Aorta (tissue), 5 donors: ENCODE results near the gene MYH14. TPM values are rescaled to one million over a fixed set of nuclear protein-coding genes. Genes with fewer than 3 reads are reported as not detected.

Experiments
- ATAC-seq: fragments of 200-7000 bp; cut with Tn5 transposase; one replicate; pipeline ENCODE4 v1.9.1; 2022; ENCODE audit warnings: moderate library complexity; ENCODE audit not compliant: low FRiP score
- DNase-seq, 2 donors: peaks; one replicate each; pipeline ENCODE4 v3.0.0-alpha.2; 2020
- H3K27ac ChIP-seq, 2 donors: one replicate each; pipeline ENCODE4 v1.5.1; 2013; ENCODE audit warnings: low read length in 2 of 2, mild to moderate bottlenecking in 2 of 2, moderate library complexity in 2 of 2, control low read depth in 1 of 2, inconsistent platforms in 1 of 2, low read depth in 1 of 2
- H3K27me3 ChIP-seq, 2 donors: one replicate each; pipeline ENCODE4 v1.6.1; 2013; ENCODE audit warnings: control low read depth in 1 of 2, low read length in 1 of 2, mild to moderate bottlenecking in 1 of 2, moderate library complexity in 1 of 2; ENCODE audit not compliant: insufficient read depth in 2 of 2, control insufficient read depth in 1 of 2
- H3K36me3 ChIP-seq, 2 donors: one replicate each; pipeline ENCODE4 v1.6.1; 2013; ENCODE audit warnings: control low read depth in 1 of 2, low read length in 1 of 2, mild to moderate bottlenecking in 1 of 2; ENCODE audit not compliant: insufficient read depth in 2 of 2, control insufficient read depth in 1 of 2
- H3K4me1 ChIP-seq, 2 donors: one replicate each; pipeline ENCODE4 v1.6.1; 2013; ENCODE audit warnings: low read length in 2 of 2, control low read depth in 1 of 2, mild to moderate bottlenecking in 1 of 2, moderate library complexity in 1 of 2; ENCODE audit not compliant: insufficient read depth in 2 of 2, control insufficient read depth in 1 of 2
- H3K4me3 ChIP-seq, 2 donors: one replicate each; pipeline ENCODE4 v1.5.1; 2013; ENCODE audit warnings: low read length in 2 of 2, control low read depth in 1 of 2, mild to moderate bottlenecking in 1 of 2
- H3K9me3 ChIP-seq: one replicate; pipeline ENCODE4 v1.6.1; 2013; ENCODE audit warnings: mild to moderate bottlenecking, low read length; ENCODE audit not compliant: control insufficient read depth
- WGBS, 2 donors: extraction: QIAGEN DNeasy Blood & Tissue Kit; methylation state at CpG; one replicate each; pipeline ENCODE4 v1.1.7; 2013; 5-methylcytosine and 5-hydroxymethylcytosine counted together
- intact Hi-C, 2 donors: fragments of 100-400 bp; cut with DNase I; formaldehyde crosslinking; loops; one replicate each; pipeline versions ENCODE4 v1.14.2 to v1.15.0; 2022
- polyA plus RNA-seq, 2 donors: library from polyadenylated mRNA; stranded (reverse); fragments of 200-250 nt; gene quantifications; one replicate each; pipeline ENCODE4 v1.2.3, GENCODE V29; 2013
- total RNA-seq, 2 donors: library from RNA; stranded (reverse); fragmentation: NEBNext Ultra II Directional; extraction: Animal tissue kit (Norgen Biotek cat#: 25700); gene quantifications; one replicate each; pipeline ENCODE4 v1.2.1, GENCODE V29; 2021
- donor health status: healthy with polysubstance abuse.
- donor health status: Bipolar disorder and iron deficiency.
- donor health status: DM: no; HTN: no; CAD: no.
- donor health status: DM: no; HTN: no; CAD: no.
- donor health status: DM: yes; HTN: yes; CAD: no.

MYH14 gene
- total and polyA plus RNA-seq, 4 donors: 4.8 to 61.1 (median 8.9) TPM

- Histone ChIP-seq H3K4me3 (no peak overlapping the region), H3K36me3 (peaks cover 0 to 2% of the 10 kb centered on the region in 2 donors), H3K27me3 (no peaks in the 10 kb centered on the region), H3K9me3 (peaks cover 4% of the 10 kb centered on the region), H3K27ac (no peak overlapping the region), H3K4me1 (no peaks in the 10 kb centered on the region)
- intact Hi-C loops: no loop called here
- ATAC-seq (no peak), DNase-seq (peak in 1 of 2 donors; percentile 58)
- 80 to 81% methylated on average over 6 of the region's 6 CpGs for WGBS, 2 donors
These were observed 86.6 kb downstream of the MYH14 start for GRCh38 chr19:50290011-50290410.

GRCh38 chr19:50290775-50291174 lies 87.4 kb downstream of the MYH14 start:
- no peaks in the 10 kb centered on the region for H3K27me3 ChIP-seq
- H3K36me3 ChIP-seq: peaks cover 0 to 2% of the 10 kb centered on the region in 2 donors
- WGBS, 2 donors: 78 to 84% methylated on average over 14 to 15 of the region's 15 CpGs
- ATAC-seq (no peak), DNase-seq (peak in 1 of 2 donors; percentile 57)
- H3K27ac ChIP-seq: no peak overlapping the region
- intact Hi-C loops: no loop called here
- H3K4me1 ChIP-seq: no peaks in the 10 kb centered on the region
- no peak overlapping the region for H3K4me3 ChIP-seq
- peaks cover 4% of the 10 kb centered on the region for H3K9me3 ChIP-seq

- Histone ChIP-seq H3K27ac (no peak overlapping the region), H3K27me3 (no peaks in the 10 kb centered on the region), H3K4me3 (no peak overlapping the region), H3K4me1 (no peaks in the 10 kb centered on the region), H3K36me3 (peaks cover 0 to 2% of the 10 kb centered on the region in 2 donors), H3K9me3 (no peaks in the 10 kb centered on the region)
- intact Hi-C loops: no loop called here
- 81 to 87% methylated on average over 11 of the region's 11 CpGs for WGBS, 2 donors
- no peak for ATAC-seq
- DNase-seq: peak in 1 of 2 donors; percentile 42
These were observed 88.9 kb downstream of the MYH14 start for GRCh38 chr19:50292216-50292827.

- Histone ChIP-seq H3K27me3 (no peaks in the 10 kb centered on the region), H3K4me3 (no peak overlapping the region), H3K36me3 (peaks cover 0 to 2% of the 10 kb centered on the region in 2 donors), H3K9me3 (no peaks in the 10 kb centered on the region), H3K4me1 (no peaks in the 10 kb centered on the region), H3K27ac (no peak overlapping the region)
- peak in 1 of 2 donors; percentile 57 for DNase-seq
- intact Hi-C loops: no loop called here
- no peak for ATAC-seq
- WGBS, 2 donors: 85 to 88% methylated on average over 11 to 14 of the region's 14 CpGs
These were observed 90.0 kb downstream of the MYH14 start for GRCh38 chr19:50293263-50294004.

- H3K4me3 ChIP-seq: no peak overlapping the region
- intact Hi-C loops: no loop called here
- peaks cover 5% of the 10 kb centered on the region for H3K9me3 ChIP-seq
- no peak overlapping the region for H3K27ac ChIP-seq
- no peaks in the 10 kb centered on the region for H3K4me1 ChIP-seq
- H3K27me3 ChIP-seq: peaks cover 0 to 3% of the 10 kb centered on the region in 2 donors
- WGBS, 2 donors: 71 to 78% methylated on average over 2 of the region's 2 CpGs
- no peak for ATAC-seq
- peaks cover 0 to 5% of the 10 kb centered on the region in 2 donors for H3K36me3 ChIP-seq
- no peak for DNase-seq
These were observed 96.6 kb downstream of the MYH14 start for GRCh38 chr19:50300051-50300450.

GRCh38 chr19:50300814-50301606 lies 97.6 kb downstream of the MYH14 start:
- Histone ChIP-seq H3K27me3 (peaks cover 0 to 3% of the 10 kb centered on the region in 2 donors), H3K27ac (no peak overlapping the region), H3K36me3 (peaks cover 0 to 5% of the 10 kb centered on the region in 2 donors), H3K4me3 (no peak overlapping the region), H3K4me1 (no peaks in the 10 kb centered on the region), H3K9me3 (peaks cover 5% of the 10 kb centered on the region)
- ATAC-seq: no peak
- DNase-seq: peak in 1 of 2 donors; percentile 13
- 60 to 64% methylated on average over 10 of the region's 10 CpGs for WGBS, 2 donors
- intact Hi-C loops: no loop called here

- H3K4me1 ChIP-seq: no peaks in the 10 kb centered on the region
- ATAC-seq (no peak), DNase-seq (peak in 1 of 2 donors; percentile 61)
- H3K9me3 ChIP-seq: peaks cover 5% of the 10 kb centered on the region
- WGBS, 2 donors: 87 to 96% methylated on average over 10 of the region's 10 CpGs
- intact Hi-C loops: no loop called here
- H3K27me3 ChIP-seq: peaks cover 0 to 3% of the 10 kb centered on the region in 2 donors
- H3K36me3 ChIP-seq: peaks cover 0 to 5% of the 10 kb centered on the region in 2 donors
- H3K4me3 ChIP-seq: no peak overlapping the region
- H3K27ac ChIP-seq: no peak overlapping the region
These were observed 98.2 kb downstream of the MYH14 start for GRCh38 chr19:50301607-50301971.

- intact Hi-C loops: no loop called here
- no peaks in the 10 kb centered on the region for H3K4me1 ChIP-seq
- no peak overlapping the region for H3K4me3 ChIP-seq
- no peak overlapping the region for H3K27ac ChIP-seq
- peaks cover 0 to 3% of the 10 kb centered on the region in 2 donors for H3K27me3 ChIP-seq
- H3K9me3 ChIP-seq: peaks cover 9% of the 10 kb centered on the region
- no peak for ATAC-seq
- no peak for DNase-seq
- H3K36me3 ChIP-seq: peaks cover 0 to 5% of the 10 kb centered on the region in 2 donors
These were observed 100.1 kb downstream of the MYH14 start for GRCh38 chr19:50303558-50303957.
